ENCODE results near the gene TYROBP. TPM values are rescaled to one million over a fixed set of nuclear protein-coding genes. Genes with fewer than 3 reads are reported as not detected.

Gene TYROBP
- total and polyA plus RNA-seq, 2 of the 4 experiments (the other 2 are of a cell fraction), result not detected

DNA sequence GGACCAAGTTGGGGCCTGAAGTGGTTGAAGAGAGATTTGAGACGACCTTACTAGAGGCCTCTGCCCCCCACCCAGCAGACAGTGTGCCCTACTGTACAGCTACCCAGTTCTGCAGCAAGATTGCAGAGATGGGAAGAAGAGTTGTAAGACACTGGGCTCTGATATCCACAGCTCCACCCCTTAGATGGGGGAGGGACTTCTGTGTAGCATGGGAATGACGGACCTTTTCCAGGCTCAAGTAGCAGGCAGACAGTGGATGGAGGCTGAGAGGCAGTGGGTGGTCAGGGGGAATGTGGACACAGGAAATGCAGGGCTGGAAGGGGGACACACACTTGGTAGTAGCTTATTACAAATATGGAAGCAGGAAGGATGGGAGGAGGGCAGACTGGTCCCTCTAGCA is 41.0 kb upstream of the TYROBP start:
- no peak for DNase-seq
- no peak overlapping the region for H3K27ac ChIP-seq (ENCODE audit: insufficient read depth, low read length)
- H2AFZ ChIP-seq (replicated peaks; ENCODE audit: low read length, poor library complexity), result no peak overlapping the region
- no peak overlapping the region for H3K4me2 ChIP-seq (ENCODE audit: low read depth, low read length)
- no peak overlapping the region for H2AK9ac ChIP-seq (replicated peaks; ENCODE audit: low read depth, low read length, poor library complexity)
- H2BK120ac ChIP-seq (ENCODE audit: low read depth, low read length), result no peak overlapping the region
- 0 out of 2 replicates have a peak, but pooled peaks cover 7% of the 10 kb centered on the region for H3K9me1 ChIP-seq (ENCODE audit: insufficient read depth, low read length)
- H2BK5ac ChIP-seq (ENCODE audit: low read depth, low read length, poor library complexity, severe bottlenecking), result no peak overlapping the region
- H3K4ac ChIP-seq (ENCODE audit: low read depth, low read length), result no peak overlapping the region
- no peak overlapping the region for H3K56ac ChIP-seq (ENCODE audit: extremely low read depth, insufficient read depth, low read length)
- no peak overlapping the region for H4K8ac ChIP-seq (ENCODE audit: low read depth in 2 of 2, low read length in 2 of 2)
- ChIA-PET CTCF (no interaction called here), POLR2A (ENCODE audit: unreplicated experiment) (interaction anchor here (0.5 kb wide), 1 partner anchor 51 kb away, joined by 3 read pairs; no protein-coding TSS in a partner anchor)
- H2BK15ac ChIP-seq (ENCODE audit: low read depth, low read length), result no peak overlapping the region
- no CpG with 5 or more reads among the region's 2 CpGs for WGBS, 2 experiments (ENCODE audit: extremely low coverage in 2 of 2, insufficient read length in 1 of 2)
- peaks cover 10% of the 10 kb centered on the region; the same call in 1 of the 2 replicates for H3K27me3 ChIP-seq (ENCODE audit: control insufficient read depth, insufficient read depth, low read length)
- H3K9ac ChIP-seq (ENCODE audit: low read depth, low read length), result no peak overlapping the region
- in situ Hi-C loops (cut with MboI; ENCODE audit: low sequenced_read_pairs), result no loop called here
- no peak overlapping the region for H3K14ac ChIP-seq (replicated peaks; ENCODE audit: low read depth, low read length)
- H4K20me1 ChIP-seq (ENCODE audit: insufficient read depth, low read length), result peaks cover 7% of the 10 kb centered on the region
- no peak overlapping the region for H2BK20ac ChIP-seq (ENCODE audit: low read depth, low read length)
- no peak; the same call in 1 of the 2 replicates for ATAC-seq (ENCODE audit: low read depth)
- H3K9me3 ChIP-seq (ENCODE audit: control insufficient read depth, insufficient read depth, low read length), result no peaks in the 10 kb centered on the region
- BruUV-seq (replicated peaks), result no TSS peak
- no peak overlapping the region for H2AK5ac ChIP-seq (ENCODE audit: low read depth, low read length)
- no peak overlapping the region for H4K91ac ChIP-seq (ENCODE audit: insufficient read depth, low read depth, low read length)
- no peaks in the 10 kb centered on the region for H3K4me1 ChIP-seq (ENCODE audit: control insufficient read depth, insufficient read depth, low read length)
- H3K4me3 ChIP-seq (ENCODE audit: insufficient read depth, low read depth, low read length), result no peak overlapping the region
- H3K36me3 ChIP-seq (ENCODE audit: control insufficient read depth, insufficient read depth, low read length), result peaks cover 2% of the 10 kb centered on the region; the same call in 1 of the 2 replicates
- dilution Hi-C loops (cut with HindIII; ENCODE audit: low sequenced_read_pairs, unreplicated experiment), result no loop called here
- no peak overlapping the region for H3K18ac ChIP-seq (ENCODE audit: low read depth, low read length)
- TF ChIP-seq CTCF (conservative IDR thresholded peaks at IDR 0.05; ENCODE audit: low read depth, low read length) (no peak), MAFK (IDR thresholded peaks at IDR 0.05; ENCODE audit: low read depth, low read length) (no peak), NFE2L2 (IDR thresholded peaks at IDR 0.05; ENCODE audit: low read depth, low read length) (no peak), RFX5 (IDR thresholded peaks at IDR 0.05; ENCODE audit: low read depth, low read length) (no peak)
- TF ChIP-seq, protein P1, sequence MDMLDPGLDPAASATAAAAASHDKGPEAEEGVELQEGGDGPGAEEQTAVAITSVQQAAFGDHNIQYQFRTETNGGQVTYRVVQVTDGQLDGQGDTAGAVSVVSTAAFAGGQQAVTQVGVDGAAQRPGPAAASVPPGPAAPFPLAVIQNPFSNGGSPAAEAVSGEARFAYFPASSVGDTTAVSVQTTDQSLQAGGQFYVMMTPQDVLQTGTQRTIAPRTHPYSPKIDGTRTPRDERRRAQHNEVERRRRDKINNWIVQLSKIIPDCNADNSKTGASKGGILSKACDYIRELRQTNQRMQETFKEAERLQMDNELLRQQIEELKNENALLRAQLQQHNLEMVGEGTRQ (IDR thresholded peaks at IDR 0.05; ENCODE audit: low read depth, low read length), result no peak
- no peak overlapping the region for H3K23ac ChIP-seq (ENCODE audit: low read depth, low read length)
- no peak overlapping the region for H4K5ac ChIP-seq (ENCODE audit: low read depth, low read length)
- intact Hi-C loops (cut with micrococcal nuclease), result no loop called here
- H3K79me1 ChIP-seq (ENCODE audit: low read depth in 1 of 2, low read length in 2 of 2), result no peaks in the 10 kb centered on the region
